Activated effector memory CD4-positive, alpha-beta T cell treated with anti-CD3 and anti-CD28 coated beads, Interleukin-2, amount 50 U/mL, for 16 hours (primary cell): Measurements from ENCODE around the gene TCEANC2.
"Not testable (repeated sequence)": the region's sequence is repeated elsewhere in the genome, so short reads cannot be mapped to it uniquely, and the experiment has no call there.

Experiments
- DNase-seq: peaks from one replicate; pipeline ENCODE4 v3.0.0-alpha.2; 2020

Gene TCEANC2

DNA sequence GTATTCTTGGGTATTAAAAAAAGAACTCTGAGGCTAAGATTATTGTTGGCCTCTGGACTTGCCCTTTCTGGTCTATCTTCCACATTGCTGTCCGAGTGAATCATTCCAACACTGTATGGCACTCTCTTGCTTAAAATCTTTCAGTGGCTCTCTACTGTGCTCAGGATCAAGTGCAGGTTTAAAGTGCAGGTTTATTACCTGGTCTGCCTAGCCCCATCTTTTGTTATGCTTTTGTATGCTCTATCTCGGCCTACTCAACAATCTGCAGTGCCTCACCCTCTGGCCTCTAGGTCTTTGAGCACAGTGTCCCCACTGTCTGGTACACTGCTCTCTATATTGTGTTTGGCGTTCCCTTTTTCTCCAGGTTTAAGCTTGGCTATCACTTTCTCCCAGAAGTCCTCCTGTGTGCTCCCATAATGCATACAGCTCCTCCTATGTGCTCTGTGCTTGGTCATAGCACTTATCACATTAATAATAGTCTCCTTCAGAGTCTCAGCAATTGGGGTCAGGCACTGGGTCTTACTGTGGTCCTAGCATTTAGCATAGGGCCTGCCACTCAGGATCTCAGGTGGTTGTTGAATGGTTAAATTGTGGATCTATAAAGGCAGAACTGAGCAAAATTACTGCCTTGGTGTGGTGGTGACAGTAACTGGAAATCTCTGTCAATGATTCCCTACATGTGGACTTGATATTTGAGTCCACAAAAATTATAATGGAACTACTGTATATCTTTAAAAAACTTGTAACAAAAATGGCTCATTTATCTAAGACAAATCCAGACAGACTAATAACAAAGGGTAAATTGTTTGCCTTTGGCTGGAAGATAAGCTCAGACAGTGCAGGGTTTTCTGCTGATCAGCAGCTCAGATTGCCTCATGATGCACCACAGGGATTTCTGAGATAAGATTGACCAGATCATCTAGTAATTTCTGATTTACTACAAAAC lies 24.8 kb upstream of the TCEANC2 start:
- DNase-seq: no peak

DNA sequence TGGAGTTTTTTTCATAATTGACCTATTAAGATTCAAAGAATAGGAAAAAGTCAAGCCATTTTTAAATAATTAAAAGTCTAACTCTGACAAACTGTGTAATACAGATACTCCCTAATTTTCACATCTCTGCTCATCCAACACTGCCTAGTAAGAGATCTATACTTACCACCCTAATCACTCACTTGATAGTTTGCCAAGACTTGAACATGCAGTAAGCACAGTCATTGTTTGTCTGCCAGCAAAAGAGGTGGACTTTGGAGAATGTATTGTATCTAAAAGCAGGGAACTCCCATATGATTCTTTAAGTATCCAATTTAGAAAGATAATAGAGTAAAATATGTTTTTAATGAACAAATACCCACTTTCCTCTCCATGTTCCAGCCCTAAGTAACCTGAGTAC lies 15.9 kb upstream of the TCEANC2 start:
- DNase-seq: no peak

DNA sequence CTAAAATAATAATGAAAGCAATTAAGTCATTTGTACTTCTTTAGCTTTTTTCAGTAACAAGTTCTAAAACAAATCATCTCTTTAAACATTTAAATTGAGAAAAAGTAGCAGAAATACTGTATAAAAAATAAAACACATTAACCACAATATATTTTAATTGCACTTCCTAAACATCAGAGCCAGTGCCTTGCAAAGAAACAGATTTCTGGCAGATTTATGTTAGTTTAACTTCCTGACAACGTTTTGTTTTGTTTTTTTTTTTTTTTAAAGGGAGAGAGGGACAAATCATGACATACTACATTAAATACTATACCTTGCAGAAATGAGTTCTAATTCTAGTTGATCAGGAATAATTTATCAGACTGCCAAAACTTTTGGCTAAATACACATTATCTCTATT lies 11.6 kb upstream of the TCEANC2 start:
- no peak for DNase-seq

DNA sequence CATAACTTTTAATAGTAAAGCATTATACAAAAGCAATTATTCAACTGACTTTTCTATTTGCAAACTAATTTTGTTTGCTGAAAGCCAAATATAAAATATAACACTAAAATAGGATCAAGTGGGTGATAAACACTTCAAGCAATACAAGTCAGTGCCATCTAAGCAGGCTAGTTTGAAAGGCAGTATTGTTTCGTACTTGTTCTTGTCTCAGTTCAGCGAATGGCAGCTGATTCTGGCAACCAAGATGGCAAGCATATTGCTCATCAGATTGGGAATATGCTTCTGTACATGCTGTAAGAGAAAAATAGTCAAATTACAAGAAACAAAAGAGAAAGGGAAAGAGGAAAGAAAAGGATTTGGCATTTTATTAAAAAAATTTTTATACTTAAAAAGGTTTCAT lies 7.9 kb upstream of the TCEANC2 start:
- no peak for DNase-seq

DNA sequence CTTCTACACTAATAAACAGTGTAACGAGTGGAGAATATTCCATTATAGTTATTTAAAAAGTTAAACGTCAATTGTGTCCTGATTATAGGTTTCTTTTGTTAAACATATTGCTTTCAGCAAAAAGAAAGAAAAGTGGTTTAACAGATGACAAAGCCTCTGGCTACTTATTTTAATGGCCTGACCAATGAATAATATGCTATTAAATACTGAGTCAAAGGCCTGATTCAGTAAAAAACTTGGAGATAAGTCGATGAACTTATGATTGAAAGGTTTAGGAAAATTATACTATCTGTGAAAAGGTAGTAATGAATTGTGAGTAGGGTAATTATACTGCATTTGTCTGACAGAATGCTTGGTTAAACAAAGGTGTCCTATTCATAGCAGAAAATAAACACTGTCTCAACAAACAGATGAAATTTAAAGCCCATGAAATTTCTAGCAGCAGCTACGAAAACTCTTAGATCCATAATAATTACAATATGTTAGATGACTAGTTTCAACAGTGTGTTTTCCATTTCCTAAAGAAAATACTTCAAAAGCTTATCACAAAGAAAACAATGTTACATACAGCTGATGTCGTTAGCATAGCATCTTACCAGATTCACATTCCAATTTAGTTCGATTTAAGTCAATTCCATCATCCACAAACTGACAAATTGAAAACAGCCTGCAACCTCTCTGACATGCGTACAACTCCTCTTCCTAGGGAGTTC lies 6.6 kb upstream of the TCEANC2 start:
- no peak for DNase-seq

DNA sequence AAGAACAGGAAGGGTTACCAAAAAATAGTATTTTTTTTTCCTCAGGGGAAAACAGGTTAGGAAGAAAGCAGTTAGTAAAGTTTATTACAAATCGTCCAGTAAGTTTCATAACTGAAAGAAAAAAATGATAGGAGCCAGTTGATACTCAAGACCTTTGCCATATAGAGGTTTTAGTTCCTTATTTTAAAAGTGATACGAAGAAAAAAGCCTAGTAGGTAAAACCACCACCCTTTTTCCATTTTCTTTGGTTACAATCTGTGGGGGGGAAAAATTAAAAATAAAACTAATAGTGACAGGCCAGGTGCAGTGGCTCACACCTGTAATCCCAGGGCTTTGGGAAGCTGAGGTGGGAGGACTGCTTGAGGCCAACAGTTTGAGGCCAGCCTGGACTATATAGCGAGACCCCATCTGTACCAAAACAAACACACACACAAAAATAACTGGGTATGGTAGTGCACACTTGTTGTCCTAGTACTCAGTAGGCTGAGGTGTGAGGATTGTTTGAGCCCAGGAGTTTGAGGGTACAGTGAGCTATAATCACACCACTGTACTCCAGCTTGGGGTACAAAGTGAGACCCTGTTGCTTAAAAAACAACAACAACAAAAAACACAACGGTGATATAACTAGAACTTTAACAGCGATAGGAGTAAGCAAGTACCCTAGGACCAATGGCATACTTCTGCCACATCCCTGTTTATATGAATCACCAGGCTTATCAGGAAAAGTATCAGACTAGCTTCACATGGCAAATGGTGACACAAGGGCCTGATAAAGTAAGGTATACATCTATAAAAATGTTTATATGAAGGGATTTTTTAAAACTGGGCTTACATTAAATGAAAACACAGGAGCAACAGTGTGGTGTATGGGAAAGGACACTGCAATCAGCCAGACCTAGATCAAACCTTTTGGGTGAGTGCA lies 5.8 kb upstream of the TCEANC2 start:
- no peak for DNase-seq

DNA sequence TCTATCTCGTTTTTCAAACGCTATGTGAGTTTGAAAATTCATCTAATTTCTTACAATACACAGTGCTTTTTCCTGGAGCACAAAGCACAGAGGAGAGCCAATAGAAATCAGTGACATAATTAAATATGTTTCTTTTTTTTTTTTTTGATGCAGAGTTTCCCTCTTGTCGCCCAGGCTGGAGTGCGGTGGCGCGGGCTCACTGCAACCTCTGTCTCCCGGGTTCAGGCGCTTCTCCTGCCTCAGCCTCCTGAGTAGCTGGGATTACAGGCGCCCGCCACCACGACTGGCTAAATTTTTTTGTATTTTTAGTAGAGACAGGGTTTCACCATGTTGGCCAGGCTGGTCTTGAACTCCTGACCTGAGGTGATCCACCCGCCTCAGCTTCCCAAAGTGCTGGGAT lies 3.0 kb upstream of the TCEANC2 start:
- DNase-seq: not testable (repeated sequence)

DNA sequence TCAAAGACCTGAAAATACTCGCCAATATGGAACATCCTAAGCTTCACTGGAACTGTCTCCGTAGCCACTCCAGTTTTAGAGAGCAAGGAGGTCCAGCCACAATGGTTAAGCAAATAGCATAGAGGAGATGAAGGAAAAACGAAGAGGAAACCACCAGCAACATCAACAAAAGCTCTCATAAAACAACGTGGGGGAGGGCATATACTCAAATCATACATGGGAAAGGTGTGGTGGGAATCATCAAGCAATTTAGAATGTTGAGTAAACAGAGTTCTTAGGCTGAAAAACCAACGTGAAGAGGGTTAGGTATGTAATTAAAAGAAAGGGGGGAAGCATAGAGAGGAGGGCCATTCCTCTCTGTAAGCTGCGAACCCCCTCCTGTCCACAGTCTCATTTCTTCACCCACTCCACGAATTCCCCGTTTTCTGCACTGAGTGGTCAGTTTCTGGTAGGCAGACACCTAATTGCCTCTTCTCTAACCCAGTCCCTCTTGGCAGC lies 1.4 kb upstream of the TCEANC2 start:
- DNase-seq: no peak

DNA sequence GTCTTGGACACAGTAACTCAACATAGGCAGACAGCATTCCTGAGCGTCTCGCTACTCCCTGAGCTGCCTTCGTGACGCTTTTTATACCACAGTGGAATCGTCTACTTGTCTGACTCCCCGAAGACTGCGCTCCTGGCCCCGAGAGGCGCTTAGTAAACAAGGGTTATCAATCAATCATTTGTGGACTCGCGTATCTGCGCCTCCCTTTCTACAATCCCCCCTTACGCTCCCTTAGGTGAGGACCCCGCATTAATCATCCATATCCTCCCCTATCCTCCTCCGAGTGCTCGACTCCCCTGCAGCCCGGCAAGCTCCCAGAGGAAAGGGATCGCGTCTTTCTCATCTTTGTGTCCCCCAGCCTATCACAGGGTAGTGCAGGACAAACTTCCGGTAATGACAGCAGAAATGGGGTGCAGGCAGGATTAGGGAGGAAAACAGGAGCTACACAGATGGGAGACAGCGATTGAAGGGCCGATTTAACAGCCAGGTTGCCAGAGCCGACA lies 926 bp upstream of the TCEANC2 start:
- peak; percentile 75 for DNase-seq

DNA sequence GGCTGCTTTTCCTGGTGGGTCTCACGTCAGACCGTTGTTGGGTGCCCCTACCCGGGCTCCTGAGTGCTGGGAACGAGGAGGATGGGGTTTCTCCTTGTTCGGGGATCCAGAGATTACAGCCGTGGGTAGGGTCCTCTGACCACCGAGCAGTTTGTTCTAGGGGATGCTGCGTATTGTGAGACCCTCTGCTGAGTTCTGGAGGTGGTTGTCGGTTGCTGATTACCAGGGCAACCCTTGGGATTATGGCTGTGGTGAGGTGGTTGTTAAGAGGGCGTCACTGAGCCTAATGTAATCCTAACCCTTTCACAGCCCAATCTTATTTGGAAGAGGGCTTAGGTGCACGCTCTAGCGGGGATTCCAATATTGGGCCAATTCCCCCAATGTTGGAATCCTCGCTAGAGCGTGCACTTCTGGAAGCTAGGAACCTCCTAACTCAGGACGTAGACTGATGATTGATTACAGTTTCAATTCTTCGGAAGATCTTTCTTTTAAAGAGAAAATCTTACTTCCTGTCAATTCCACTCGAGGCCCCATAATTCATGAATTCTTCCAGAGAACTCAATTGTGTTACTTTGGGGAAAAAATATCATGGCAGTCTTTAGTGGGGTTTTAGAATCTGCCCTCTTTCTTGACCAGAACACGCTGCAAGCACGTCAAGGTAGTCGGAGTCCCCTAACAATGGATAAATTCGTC lies 483 bp downstream of the TCEANC2 start:
- no peak for DNase-seq

DNA sequence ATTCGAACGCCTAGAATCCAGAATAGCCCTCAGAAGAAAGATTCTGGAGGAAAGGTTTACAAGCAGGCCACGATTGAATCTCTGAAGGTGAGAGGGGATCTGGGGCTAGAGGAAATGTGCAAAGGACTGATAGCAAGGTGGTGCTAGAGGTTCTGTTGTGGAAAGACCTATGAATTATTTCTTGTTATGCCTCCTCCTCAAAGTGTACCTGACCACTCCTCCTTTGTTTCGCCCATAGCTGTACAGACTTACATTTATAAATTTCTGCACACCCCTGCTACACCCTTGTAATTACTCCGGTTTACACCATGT lies 986 bp downstream of the TCEANC2 start:
- DNase-seq: no peak

DNA sequence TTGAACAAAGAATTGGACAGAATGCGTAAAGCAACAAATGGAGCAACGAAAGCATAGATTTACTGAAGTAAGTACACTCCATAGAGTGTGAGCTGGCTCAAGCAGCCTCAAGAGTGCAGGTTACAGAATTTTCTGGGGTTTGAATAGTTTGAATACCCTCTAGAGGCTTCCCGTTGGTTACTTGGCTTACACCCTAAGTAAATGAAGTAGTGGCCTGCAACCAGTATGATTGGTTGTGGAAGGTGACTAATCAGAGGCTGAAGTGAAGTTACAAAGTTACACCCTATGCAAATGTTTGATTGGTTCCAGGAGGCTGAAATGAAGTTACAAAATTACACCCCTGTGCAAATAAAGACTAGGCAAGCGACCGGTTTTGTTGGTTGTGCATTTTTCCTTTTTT lies 10.9 kb downstream of the TCEANC2 start:
- no peak for DNase-seq

DNA sequence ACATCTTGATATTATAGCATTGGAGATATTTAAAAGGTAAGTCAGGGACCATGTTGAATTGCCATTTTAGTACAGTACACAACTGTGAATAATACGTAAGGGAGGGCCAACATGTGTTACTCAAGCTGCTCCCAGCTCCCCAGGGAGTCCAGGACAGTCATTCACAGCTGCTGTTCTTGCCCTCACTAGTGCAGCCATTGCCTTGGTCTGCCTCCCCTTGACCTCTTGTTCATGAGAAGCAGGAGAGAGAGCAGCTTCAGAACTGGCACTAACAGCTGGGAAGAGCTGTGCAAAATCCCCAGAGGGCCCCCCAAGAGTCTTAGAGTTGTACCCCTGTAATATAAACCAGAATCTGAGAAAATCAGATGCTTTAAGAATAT lies 16.4 kb downstream of the TCEANC2 start:
- DNase-seq: no peak

DNA sequence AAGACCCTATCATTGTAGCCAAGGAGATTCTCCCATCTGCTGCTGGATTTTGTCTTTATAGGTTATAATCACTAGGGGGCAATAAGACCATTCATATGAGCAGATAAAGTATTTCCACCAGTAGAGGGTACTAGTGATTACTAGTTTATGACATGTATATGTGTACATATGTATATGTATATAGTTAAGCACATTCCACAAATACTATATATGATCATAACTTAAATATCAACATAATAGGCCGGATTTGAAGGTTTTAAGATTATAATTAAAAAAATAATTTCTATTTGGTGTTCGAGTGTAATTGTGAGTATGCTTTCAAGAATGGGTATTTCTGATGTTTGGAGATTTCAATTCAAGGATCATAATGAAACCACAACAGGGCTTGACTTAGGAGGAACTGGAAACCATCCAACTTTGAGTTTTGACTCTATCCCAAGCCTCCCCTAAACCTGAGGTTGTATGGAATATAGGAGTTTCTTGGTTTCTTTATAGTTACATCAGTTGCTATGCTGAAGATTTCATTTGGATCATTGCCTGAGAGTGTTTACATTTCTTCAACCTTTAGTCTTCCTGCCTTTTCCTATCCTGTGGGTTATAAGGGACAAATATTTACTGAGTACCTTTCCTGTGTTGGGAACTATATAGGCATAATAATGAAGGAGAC lies 16.9 kb downstream of the TCEANC2 start:
- no peak for DNase-seq

DNA sequence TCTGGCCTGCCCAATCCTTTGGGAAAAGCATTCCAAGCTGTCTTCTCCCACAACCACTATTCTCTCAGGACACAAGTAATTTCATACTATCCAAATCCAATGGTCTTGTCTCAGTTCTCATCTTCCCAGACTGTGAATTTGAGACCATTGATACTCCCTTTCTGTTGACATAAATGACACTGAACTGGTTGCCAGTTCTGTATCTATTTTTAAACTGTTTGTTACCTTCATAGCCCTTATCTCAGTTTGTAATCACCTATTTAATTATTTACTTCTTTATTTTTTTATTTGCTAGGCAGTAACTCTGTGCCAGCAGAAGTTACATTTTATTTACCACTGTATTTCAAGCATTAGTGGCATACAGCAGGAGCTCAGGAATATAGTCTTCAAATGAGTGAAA lies 24.0 kb downstream of the TCEANC2 start:
- no peak for DNase-seq

DNA sequence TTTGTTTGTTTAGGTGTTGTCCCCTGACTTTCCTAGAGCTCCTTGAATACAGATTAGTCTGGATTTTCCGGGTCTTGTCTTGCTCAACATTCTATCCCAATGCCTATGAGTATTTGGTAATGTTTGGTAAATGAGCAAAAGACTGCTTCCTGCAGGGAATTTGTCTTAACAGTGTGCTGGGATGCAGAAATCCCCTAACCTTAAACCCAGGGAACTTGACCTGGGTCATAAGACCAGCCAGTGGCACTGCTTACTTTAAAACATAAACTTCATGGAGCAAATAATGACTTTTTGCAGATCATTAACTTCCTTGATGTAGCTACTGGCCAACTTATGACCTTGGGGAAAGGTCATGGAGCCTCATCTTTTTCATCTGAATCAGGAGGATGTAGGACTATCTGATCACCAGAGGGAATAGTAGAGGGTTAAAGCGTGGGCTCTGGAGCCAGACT lies 27.2 kb downstream of the TCEANC2 start:
- no peak for DNase-seq

DNA sequence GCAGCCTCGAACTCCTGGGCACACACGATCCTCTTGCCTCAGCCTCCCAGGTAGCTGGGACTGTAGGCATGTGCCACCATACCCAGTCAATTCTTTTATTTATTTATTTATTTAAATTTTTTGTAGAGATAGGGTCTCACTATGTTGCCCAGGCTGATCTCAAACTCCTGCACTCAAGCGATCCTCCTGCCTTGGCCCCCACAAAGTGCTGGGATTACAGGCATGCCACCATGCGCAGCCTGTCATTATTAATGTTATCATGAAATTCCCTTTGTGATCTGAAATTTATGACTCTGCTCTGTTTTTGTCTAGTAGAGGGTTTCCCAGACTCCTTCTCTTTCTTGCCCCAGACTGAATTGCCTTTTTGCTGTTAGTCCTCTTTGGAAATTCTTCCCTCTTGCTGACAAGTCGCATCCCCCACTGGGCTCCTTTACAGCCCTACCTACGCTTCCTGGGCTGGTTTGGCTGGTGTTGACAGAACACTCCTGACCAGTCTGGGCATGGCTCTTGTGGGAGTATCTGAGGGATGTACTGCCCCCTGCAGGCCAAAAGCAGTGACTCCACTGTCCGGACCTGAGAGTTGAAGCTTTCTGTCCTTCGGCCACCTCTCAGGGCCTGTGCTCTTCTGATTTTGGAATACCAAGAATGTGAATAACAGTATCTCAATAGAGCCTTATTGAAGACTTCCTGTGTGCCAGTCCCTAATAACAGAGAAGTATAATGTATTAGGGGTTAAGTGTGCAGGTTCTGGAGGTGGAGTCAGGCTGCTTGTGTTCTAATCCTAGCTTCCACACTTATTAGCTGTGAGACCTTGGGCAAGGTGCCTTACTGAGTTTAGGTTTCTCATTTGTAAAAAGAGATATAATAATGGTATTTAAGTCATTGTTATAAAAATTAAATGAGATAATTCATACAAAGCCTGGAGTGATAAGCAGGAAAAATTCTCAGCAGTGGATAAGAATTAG lies 28.2 kb downstream of the TCEANC2 start:
- DNase-seq: peak; percentile 83

DNA sequence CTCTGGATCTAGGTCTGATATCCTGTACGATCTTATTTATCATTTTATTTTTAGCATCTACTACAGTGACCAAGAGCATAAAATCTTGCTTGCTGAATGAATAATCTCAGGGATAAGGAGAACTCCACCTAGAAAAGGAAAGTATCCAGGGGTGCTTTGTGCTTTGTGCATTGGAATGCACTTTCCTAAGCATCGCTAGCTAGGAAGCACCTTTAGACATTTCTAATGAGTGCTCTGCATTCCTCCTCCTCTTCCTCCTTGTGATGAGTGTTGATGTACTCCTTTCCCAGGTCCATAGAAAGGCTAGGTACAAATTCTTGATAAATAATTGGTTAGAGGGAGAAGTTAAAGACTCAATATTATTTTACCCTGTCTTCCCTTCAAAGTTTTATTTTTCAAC lies 31.4 kb downstream of the TCEANC2 start:
- DNase-seq: no peak

DNA sequence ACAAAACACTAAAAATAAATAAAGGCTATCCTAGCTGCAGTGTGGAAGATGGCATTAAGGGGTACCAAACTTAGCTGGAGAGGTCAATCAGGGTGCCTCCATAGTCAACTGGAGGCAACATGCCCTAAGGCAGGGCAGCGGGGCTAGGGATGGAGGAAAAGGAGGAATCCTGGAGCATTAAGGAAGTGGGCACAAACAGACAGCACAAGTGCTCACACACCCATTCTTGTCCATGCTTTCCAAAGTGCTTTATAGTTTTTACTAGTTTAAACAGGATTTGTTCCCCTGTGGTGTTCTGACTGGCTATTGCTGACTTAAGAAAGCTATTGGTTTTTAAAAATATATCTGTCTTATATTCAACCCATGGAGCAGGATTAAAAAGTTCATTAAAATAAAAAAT lies 33.3 kb downstream of the TCEANC2 start:
- DNase-seq: no peak

DNA sequence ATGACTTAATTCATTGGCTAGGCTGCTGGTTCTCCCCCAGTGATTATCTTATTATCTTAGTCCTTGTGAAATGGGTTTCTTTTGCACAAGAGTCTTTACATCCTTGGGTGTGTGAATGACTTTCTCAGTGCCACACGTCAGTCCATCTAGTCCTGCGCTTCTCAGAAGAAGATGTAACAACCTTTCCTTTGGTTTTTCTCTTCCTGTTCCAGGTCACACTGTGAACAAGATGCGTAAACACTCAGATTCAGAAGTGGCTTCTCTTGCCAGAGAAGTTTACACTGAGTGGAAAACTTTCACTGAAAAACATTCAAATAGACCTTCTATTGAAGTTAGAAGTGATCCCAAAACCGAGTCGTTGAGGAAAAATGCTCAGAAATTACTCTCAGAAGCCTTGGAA lies 35.0 kb downstream of the TCEANC2 start:
- no peak for DNase-seq

DNA sequence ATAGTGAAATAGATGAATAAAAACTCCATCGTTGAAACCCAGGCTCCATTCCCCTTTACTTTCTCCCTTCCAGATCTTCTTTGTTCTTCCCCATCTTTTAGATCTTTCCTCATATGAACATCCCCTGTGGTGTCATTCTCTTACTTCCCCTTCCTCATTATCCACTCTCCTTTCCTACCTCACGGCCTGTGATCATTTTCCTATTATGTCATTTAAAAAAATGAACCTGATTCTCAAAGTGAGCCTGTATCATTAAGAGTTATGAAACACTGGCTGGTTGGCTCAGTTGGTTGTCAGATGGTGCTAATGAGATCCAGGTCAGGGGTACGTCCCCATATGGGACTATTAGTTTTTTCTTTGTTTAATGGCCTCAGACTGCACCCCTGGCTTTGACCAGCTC lies 38.3 kb downstream of the TCEANC2 start:
- no peak for DNase-seq
